ENCODE results near the gene ATP10A. TPM values are rescaled to one million over a fixed set of nuclear protein-coding genes. Genes with fewer than 3 reads are reported as not detected.
"Not testable (repeated sequence)": the region's sequence is repeated elsewhere in the genome, so short reads cannot be mapped to it uniquely, and the experiment has no call there.

The ATP10A gene
- total RNA-seq, 1 donor = 1.3 TPM

GRCh38 chr15:25764980-25765735 lies 98.0 kb downstream of the ATP10A start:
- no peak for DNase-seq (ENCODE audit: low read depth)
- no peak for TF ChIP-seq CTCF (IDR thresholded peaks at IDR 0.05; ENCODE audit: insufficient read depth, low read depth, low read length)
- no peak overlapping the region for H3K4me3 ChIP-seq (ENCODE audit: low read depth, low read length)

- no peak for DNase-seq (ENCODE audit: low read depth)
- TF ChIP-seq CTCF (IDR thresholded peaks at IDR 0.05; ENCODE audit: insufficient read depth, low read depth, low read length) = no peak
- H3K4me3 ChIP-seq (ENCODE audit: low read depth, low read length) = no peak overlapping the region
Observed at GRCh38 chr15:25763954-25764353, 99.2 kb downstream of the ATP10A start.

- no peak for TF ChIP-seq CTCF (IDR thresholded peaks at IDR 0.05; ENCODE audit: insufficient read depth, low read depth, low read length)
- DNase-seq (ENCODE audit: low read depth) = no peak
- H3K4me3 ChIP-seq (ENCODE audit: low read depth, low read length) = no peak overlapping the region
Observed at GRCh38 chr15:25763331-25763751, 99.8 kb downstream of the ATP10A start.

DNA sequence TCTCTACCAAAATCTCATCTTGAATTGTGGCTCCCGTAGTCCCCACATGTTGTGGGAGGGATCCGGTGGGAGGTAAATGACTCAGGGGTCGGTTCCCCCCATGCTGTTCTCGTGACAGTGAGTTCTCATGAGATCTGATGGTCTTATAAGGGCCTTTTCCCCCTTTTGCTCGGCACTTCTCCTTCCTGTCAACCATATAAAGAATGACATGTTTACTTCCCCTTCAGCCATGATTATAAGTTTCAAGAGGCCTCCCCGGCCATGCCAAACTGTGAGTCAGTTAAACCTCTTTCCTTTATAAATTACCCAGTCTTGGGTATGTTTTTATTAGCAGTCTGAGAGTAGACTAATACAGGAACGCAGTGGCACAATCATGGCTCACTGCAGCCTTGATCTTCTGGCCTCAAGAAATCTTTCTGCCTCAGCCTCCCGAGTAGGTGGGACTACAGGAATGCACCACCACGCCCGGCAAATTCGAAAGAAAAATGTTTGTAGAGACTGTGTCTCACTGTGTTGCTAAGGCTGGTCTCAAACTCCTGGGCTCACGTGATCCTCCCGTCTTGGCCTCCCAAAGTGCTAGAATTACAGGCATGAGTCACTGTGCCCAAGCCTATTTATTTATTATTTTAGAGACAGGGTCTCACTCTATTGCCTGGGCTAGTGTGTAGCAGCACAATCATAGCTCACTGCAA lies 101.0 kb downstream of the ATP10A start:
- no peak overlapping the region for H3K4me3 ChIP-seq (ENCODE audit: low read depth, low read length)
- no peak for TF ChIP-seq CTCF (IDR thresholded peaks at IDR 0.05; ENCODE audit: insufficient read depth, low read depth, low read length)
- no peak for DNase-seq (ENCODE audit: low read depth)

DNA sequence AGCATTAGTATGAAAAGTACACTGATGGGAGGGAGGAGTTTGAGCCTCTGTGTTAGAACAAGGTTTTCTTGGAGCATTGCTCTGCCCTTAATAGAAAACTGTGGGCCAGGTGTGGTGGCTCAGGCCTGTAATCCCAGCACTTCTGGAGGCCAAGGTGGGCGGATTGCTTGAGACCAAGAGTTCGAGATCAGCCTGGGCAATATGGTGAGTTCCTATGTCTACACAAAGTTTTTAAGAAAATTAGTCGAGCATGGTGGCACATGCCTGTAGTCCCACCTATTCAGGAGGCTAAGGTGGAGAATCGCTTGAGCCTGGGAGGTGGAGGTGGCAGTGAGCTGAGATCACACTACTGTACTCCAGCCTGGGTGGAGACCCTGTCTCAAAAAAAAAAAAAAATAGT lies 103.7 kb downstream of the ATP10A start:
- TF ChIP-seq CTCF (IDR thresholded peaks at IDR 0.05; ENCODE audit: insufficient read depth, low read depth, low read length) = no peak
- no peak for DNase-seq (ENCODE audit: low read depth)
- no peak overlapping the region for H3K4me3 ChIP-seq (ENCODE audit: low read depth, low read length)

- H3K4me3 ChIP-seq (ENCODE audit: low read depth, low read length); DNase-seq (ENCODE audit: low read depth): not testable (repeated sequence)
Observed at GRCh38 chr15:25758612-25759011, 104.5 kb downstream of the ATP10A start.

GRCh38 chr15:25743548-25744275 lies 119.4 kb downstream of the ATP10A start:
- no peak overlapping the region for H3K4me3 ChIP-seq (ENCODE audit: low read depth, low read length)
- no peak for DNase-seq (ENCODE audit: low read depth)
- no peak for TF ChIP-seq CTCF (IDR thresholded peaks at IDR 0.05; ENCODE audit: insufficient read depth, low read depth, low read length)

Measured in fibroblast of villous mesenchyme (primary cell).